Skeletal muscle tissue (tissue), 4 donors: ENCODE data around the gene MALAT1. TPM values are rescaled to one million over a fixed set of nuclear protein-coding genes. Genes with fewer than 3 reads are reported as not detected.

Source experiments
- H3K27ac ChIP-seq: one replicate; pipeline ENCODE4 v1.7.0; 2013; ENCODE audit warnings: mild to moderate bottlenecking, low read depth, low read length, inconsistent platforms
- H3K27me3 ChIP-seq, 3 donors: one replicate each; pipeline ENCODE4 v1.7.0; 2013; ENCODE audit warnings: low read length in 3 of 3; ENCODE audit not compliant: control insufficient read depth in 3 of 3, insufficient read depth in 3 of 3
- H3K36me3 ChIP-seq, 3 donors: one replicate each; pipeline ENCODE4 v1.7.0; 2013; ENCODE audit warnings: low read length in 3 of 3; ENCODE audit not compliant: control insufficient read depth in 3 of 3, insufficient read depth in 3 of 3
- H3K4me1 ChIP-seq, 3 donors: one replicate each; pipeline ENCODE4 v1.7.0; 2013; ENCODE audit warnings: low read length in 3 of 3, mild to moderate bottlenecking in 3 of 3; ENCODE audit not compliant: control insufficient read depth in 3 of 3, insufficient read depth in 3 of 3
- H3K4me3 ChIP-seq, 3 donors: one replicate each; pipeline ENCODE4 v1.7.0; 2013; ENCODE audit warnings: low read length in 3 of 3
- H3K9ac ChIP-seq, 3 donors: one replicate each; pipeline ENCODE4 v1.7.0; 2013; ENCODE audit warnings: low read length in 3 of 3, mild to moderate bottlenecking in 3 of 3, moderate library complexity in 2 of 3, low read depth in 1 of 3
- H3K9me3 ChIP-seq, 3 donors: one replicate each; pipeline ENCODE4 v1.7.0; 2013; ENCODE audit warnings: low read length in 3 of 3; ENCODE audit not compliant: control insufficient read depth in 3 of 3
- total RNA-seq: library from RNA; depleted of rRNA; stranded (reverse); fragments of >200 nt; gene quantifications from one replicate; pipeline ENCODE4 v1.2.3, GENCODE V29; 2014
- donor health status: Osteomylitis.

Gene MALAT1
- total RNA-seq, 1 donor from 2014 or later: 7,794 TPM

- H3K27me3 ChIP-seq: no peaks in the 10 kb centered on the region
- peaks cover 19 to 21% (median 20%) of the 10 kb centered on the region in 3 donors for H3K4me1 ChIP-seq
- H3K27ac ChIP-seq: no peak overlapping the region
- no peak overlapping the region for H3K4me3 ChIP-seq
- H3K36me3 ChIP-seq: peaks cover 51 to 62% (median 55%) of the 10 kb centered on the region in 3 donors
- no peaks in the 10 kb centered on the region for H3K9me3 ChIP-seq
- peak overlapping the region in 1 of 3 donors; percentile 33 for H3K9ac ChIP-seq
Measured at GRCh38 chr11:65528819-65529350, 30.0 kb downstream of the MALAT1 start.

DNA sequence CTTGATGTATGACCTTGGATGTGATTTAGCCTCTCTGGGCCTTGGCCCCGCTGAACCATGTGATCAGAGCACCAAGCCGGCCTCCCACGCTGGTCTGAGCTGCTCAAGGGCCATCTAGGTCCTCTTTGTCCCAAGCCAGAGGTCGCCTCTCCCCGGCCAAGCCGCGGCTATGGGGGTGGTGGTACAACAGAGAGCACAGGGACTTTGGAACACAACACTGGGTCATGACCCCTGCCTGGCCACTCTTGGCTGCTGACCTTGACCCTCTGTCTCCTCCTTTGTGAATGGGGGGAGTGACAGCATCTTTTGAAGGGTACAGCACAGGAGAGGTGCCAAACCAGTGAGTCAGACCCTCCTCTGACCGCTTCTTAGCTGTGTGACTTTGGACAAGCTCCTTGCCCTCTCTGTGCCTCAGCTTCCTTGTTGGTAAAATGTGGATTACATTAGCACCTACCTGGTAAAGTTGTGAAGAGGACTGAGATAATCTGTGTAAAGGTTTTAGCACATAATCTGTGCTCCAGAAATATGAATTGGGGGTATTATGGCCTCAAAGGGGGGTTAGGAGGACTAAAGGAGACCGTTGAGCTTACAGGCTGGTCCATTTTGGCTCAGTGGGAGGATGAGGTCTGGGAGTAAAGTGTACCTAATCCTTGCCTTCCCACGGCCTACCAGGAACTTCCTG is 30.8 kb downstream of the MALAT1 start:
- H3K27me3 ChIP-seq: no peaks in the 10 kb centered on the region
- H3K36me3 ChIP-seq: peaks cover 51 to 66% (median 55%) of the 10 kb centered on the region in 3 donors
- peaks cover 13% of the 10 kb centered on the region in 3 donors for H3K4me1 ChIP-seq
- H3K9me3 ChIP-seq: no peaks in the 10 kb centered on the region
- no peak overlapping the region for H3K4me3 ChIP-seq
- no peak overlapping the region for H3K9ac ChIP-seq
- no peak overlapping the region for H3K27ac ChIP-seq

- Histone ChIP-seq H3K27ac (no peak overlapping the region), H3K9me3 (no peaks in the 10 kb centered on the region), H3K36me3 (peaks cover 55 to 71% (median 56%) of the 10 kb centered on the region in 3 donors), H3K9ac (peak overlapping the region in 1 of 3 donors; percentile 20), H3K4me1 (peaks cover 13% of the 10 kb centered on the region in 3 donors), H3K4me3 (no peak overlapping the region), H3K27me3 (no peaks in the 10 kb centered on the region)
Measured at GRCh38 chr11:65530157-65530496, 31.3 kb downstream of the MALAT1 start.

DNA sequence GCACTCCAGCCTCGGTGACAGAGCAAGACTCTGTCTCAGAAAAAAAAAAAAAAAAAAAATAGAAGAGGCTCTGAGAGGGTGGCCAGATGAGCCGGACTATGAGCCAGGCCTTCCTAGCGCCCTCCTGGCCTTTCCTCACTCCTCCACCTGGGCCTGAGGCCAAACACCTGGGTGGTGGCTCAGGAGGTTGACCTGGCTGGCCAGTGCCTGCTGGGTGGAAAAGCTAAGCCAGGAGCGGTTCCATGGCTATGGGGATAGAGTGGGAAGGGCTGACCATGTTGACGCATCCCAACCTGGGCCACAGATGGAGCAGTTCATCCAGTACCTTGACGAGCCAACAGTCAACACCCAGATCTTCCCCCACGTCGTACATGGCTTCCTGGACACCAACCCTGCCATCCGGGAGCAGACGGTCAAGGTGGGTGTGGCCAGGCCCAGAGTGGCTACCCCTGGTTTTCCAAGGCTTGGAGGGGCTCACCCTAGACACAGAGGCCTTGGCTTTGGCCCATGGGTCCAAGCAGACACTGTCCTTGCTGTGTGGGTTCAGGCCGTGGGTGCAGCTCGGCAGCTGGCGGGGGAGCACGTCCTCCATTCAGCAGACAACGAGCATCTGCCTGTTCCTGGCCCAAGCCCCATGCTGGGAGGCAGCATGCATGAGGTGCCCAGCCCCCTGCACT is 33.7 kb downstream of the MALAT1 start:
- Histone ChIP-seq H3K36me3 (peaks cover 57 to 74% (median 65%) of the 10 kb centered on the region in 3 donors), H3K27me3 (no peaks in the 10 kb centered on the region)

GRCh38 chr11:65535102-65535501 is 36.3 kb downstream of the MALAT1 start:
- Histone ChIP-seq H3K4me3 (no peak overlapping the region), H3K27ac (no peak overlapping the region), H3K4me1 (peaks cover 0 to 6% (median 3%) of the 10 kb centered on the region in 3 donors), H3K36me3 (peaks cover 52 to 62% (median 54%) of the 10 kb centered on the region in 3 donors), H3K9ac (no peak overlapping the region), H3K9me3 (no peaks in the 10 kb centered on the region), H3K27me3 (no peaks in the 10 kb centered on the region)

More for the DNA sequence above, 33.7 kb downstream of the MALAT1 start:
- H3K4me3 ChIP-seq: no peak overlapping the region
- no peak overlapping the region for H3K27ac ChIP-seq
- no peak overlapping the region for H3K9ac ChIP-seq
- no peaks in the 10 kb centered on the region for H3K9me3 ChIP-seq
- no peaks in the 10 kb centered on the region for H3K4me1 ChIP-seq

- H3K27ac ChIP-seq: no peak overlapping the region
- no peak overlapping the region for H3K4me3 ChIP-seq
- no peaks in the 10 kb centered on the region for H3K9me3 ChIP-seq
- H3K4me1 ChIP-seq: peaks cover 8 to 22% (median 16%) of the 10 kb centered on the region in 3 donors
- no peaks in the 10 kb centered on the region for H3K27me3 ChIP-seq
- peaks cover 37 to 47% (median 39%) of the 10 kb centered on the region in 3 donors for H3K36me3 ChIP-seq
- H3K9ac ChIP-seq: no peak overlapping the region
Measured at GRCh38 chr11:65536412-65537295, 37.8 kb downstream of the MALAT1 start.

DNA sequence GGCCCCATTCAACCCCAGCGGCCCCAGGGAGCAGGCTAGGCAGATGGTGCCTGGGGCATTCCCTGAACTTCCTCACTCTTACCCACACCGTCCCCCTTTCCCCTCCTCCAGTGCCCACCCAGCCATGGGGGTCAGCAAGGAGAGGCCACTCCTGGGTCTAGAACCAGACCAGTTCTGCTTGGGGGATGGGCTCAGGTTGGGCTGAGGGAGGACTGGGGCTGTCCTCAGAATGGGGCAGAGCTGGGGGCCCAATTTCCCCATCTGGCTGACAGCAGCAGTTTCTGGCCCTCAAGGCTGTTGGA is 38.4 kb downstream of the MALAT1 start:
- Histone ChIP-seq H3K27ac (no peak overlapping the region), H3K4me3 (no peak overlapping the region), H3K9ac (no peak overlapping the region), H3K4me1 (peaks cover 11 to 25% (median 20%) of the 10 kb centered on the region in 3 donors), H3K9me3 (no peaks in the 10 kb centered on the region), H3K27me3 (no peaks in the 10 kb centered on the region), H3K36me3 (peaks cover 34 to 42% (median 39%) of the 10 kb centered on the region in 3 donors)

- no peak overlapping the region for H3K9ac ChIP-seq
- no peaks in the 10 kb centered on the region for H3K9me3 ChIP-seq
- no peaks in the 10 kb centered on the region for H3K27me3 ChIP-seq
- no peak overlapping the region for H3K4me3 ChIP-seq
- peaks cover 11 to 25% (median 20%) of the 10 kb centered on the region in 3 donors for H3K4me1 ChIP-seq
- peaks cover 32 to 40% (median 37%) of the 10 kb centered on the region in 3 donors for H3K36me3 ChIP-seq
- H3K27ac ChIP-seq: no peak overlapping the region
Measured at GRCh38 chr11:65537620-65538231, 38.9 kb downstream of the MALAT1 start.

DNA sequence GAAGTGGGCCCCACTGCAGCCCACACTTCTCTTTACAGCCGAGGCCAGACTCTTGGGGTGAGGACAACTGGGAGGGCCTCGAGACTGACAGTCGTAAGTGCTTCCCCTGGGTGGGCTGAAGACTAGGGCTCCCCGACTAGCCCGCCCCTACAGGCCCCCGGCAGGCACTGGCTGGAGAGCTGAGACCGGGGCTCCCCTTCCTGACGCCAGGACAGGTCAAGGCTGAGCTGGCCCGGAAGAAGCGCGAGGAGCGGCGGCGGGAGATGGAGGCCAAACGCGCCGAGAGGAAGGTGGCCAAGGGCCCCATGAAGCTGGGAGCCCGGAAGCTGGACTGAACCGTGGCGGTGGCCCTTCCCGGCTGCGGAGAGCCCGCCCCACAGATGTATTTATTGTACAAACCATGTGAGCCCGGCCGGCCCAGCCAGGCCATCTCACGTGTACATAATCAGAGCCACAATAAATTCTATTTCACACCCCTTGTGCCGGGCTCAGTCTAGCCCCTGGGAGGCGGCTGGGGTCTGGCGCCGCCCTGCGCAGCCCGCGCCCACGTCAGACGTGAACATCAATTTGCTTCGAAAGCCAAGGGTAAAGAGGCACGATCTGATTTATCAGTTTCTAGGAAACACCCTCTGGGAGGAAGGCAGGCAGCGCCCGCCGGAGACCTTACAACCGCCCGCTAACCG is 39.5 kb downstream of the MALAT1 start:
- Histone ChIP-seq H3K27ac (no peak overlapping the region), H3K9me3 (no peaks in the 10 kb centered on the region), H3K27me3 (no peaks in the 10 kb centered on the region), H3K9ac (no peak overlapping the region), H3K36me3 (peaks cover 31 to 38% (median 37%) of the 10 kb centered on the region in 3 donors), H3K4me3 (no peak overlapping the region), H3K4me1 (peaks cover 11 to 25% (median 20%) of the 10 kb centered on the region in 3 donors)
